IMR-90 (cell line): Measurements from ENCODE around the gene PELI1. TPM values are rescaled to one million over a fixed set of nuclear protein-coding genes. Genes with fewer than 3 reads are reported as not detected.

Source experiments
- ATAC-seq: fragments of 200-7000 bp; cut with Tn5 transposase; 2 replicates; pipeline ENCODE4 v1.9.1; 2020; ENCODE audit warnings: low read depth, mild to moderate bottlenecking, moderate library complexity
- BruUV-seq: library from RNA; stranded (reverse); fragments of 400-500 nt; replicated peaks from 2 replicates; lab custom pipeline; 2021; lab: Mats Ljungman, UMichigan
- CTCF ChIA-PET: fragments of 300-600 bp; formaldehyde crosslinking; extraction: SDS; loops from one replicate; lab custom pipeline; 2021; ENCODE audit warnings: antibody characterized with exemption; lab: Yijun Ruan, JAX
- POLR2A ChIA-PET: fragments of 300-600 bp; sonication (Branson Sonifier 250); formaldehyde crosslinking; loops from one replicate; lab custom pipeline; 2022; ENCODE audit warnings: antibody characterized with exemption; ENCODE audit not compliant: unreplicated experiment; lab: Charles Lee
- DNase-seq: peaks from one replicate; pipeline ENCODE4 v3.0.0; 2013
- H2AFZ ChIP-seq: replicated peaks from 2 replicates; pipeline ENCODE3; 2013; ENCODE audit warnings: low read length, mild to moderate bottlenecking; ENCODE audit not compliant: poor library complexity
- H2AK5ac ChIP-seq: 2 replicates; pipeline ENCODE4 v1.6.1; 2013; ENCODE audit warnings: low read depth, low read length, inconsistent platforms
- H2AK9ac ChIP-seq: replicated peaks from 2 replicates; pipeline ENCODE3; 2013; ENCODE audit warnings: mild to moderate bottlenecking, low read depth, low read length, moderate library complexity; ENCODE audit not compliant: poor library complexity
- H2BK120ac ChIP-seq: 2 replicates; pipeline ENCODE4 v1.6.1; 2013; ENCODE audit warnings: low read depth, low read length, inconsistent platforms
- H2BK15ac ChIP-seq: 3 replicates; pipeline ENCODE4 v1.6.1; 2013; ENCODE audit warnings: low read depth, low read length, inconsistent platforms
- H2BK20ac ChIP-seq: 2 replicates; pipeline ENCODE4 v1.6.1; 2013; ENCODE audit warnings: low read depth, mild to moderate bottlenecking, inconsistent platforms, low read length, moderate library complexity
- H2BK5ac ChIP-seq: 2 replicates; pipeline ENCODE4 v1.6.1; 2013; ENCODE audit warnings: mild to moderate bottlenecking, low read depth, low read length, inconsistent platforms; ENCODE audit not compliant: poor library complexity, severe bottlenecking
- H3K14ac ChIP-seq: replicated peaks from 2 replicates; pipeline ENCODE4 v1.6.1; 2013; ENCODE audit warnings: low read depth, low read length, inconsistent platforms
- H3K18ac ChIP-seq: 2 replicates; pipeline ENCODE4 v1.6.1; 2013; ENCODE audit warnings: low read depth, low read length, control low read depth
- H3K23ac ChIP-seq: 2 replicates; pipeline ENCODE4 v1.6.1; 2013; ENCODE audit warnings: low read depth, low read length, inconsistent platforms
- H3K27ac ChIP-seq: 2 replicates; pipeline ENCODE4 v1.5.1; 2013; ENCODE audit warnings: mild to moderate bottlenecking, control low read depth, low read length; ENCODE audit not compliant: insufficient read depth
- H3K27me3 ChIP-seq: 2 replicates; pipeline ENCODE4 v1.6.1; 2013; ENCODE audit warnings: low read length; ENCODE audit not compliant: control insufficient read depth, insufficient read depth
- H3K36me3 ChIP-seq: 2 replicates; pipeline ENCODE4 v1.6.1; 2013; ENCODE audit warnings: low read length, mixed read lengths; ENCODE audit not compliant: control insufficient read depth, insufficient read depth
- H3K4ac ChIP-seq: 2 replicates; pipeline ENCODE4 v1.6.1; 2013; ENCODE audit warnings: low read depth, low read length, inconsistent platforms
- H3K4me1 ChIP-seq: 2 replicates; pipeline ENCODE4 v1.6.1; 2013; ENCODE audit warnings: low read length, mixed read lengths; ENCODE audit not compliant: control insufficient read depth, insufficient read depth
- H3K4me2 ChIP-seq: 2 replicates; pipeline ENCODE4 v1.6.1; 2013; ENCODE audit warnings: low read depth, mild to moderate bottlenecking, control low read depth, low read length, moderate library complexity
- H3K4me3 ChIP-seq: 2 replicates; pipeline ENCODE4 v1.5.1; 2013; ENCODE audit warnings: low read depth, mild to moderate bottlenecking, control low read depth, low read length, moderate library complexity; ENCODE audit not compliant: insufficient read depth
- H3K56ac ChIP-seq: 2 replicates; pipeline ENCODE4 v1.6.1; 2013; ENCODE audit warnings: low read length, inconsistent platforms; ENCODE audit not compliant: insufficient read depth; ENCODE audit errors: extremely low read depth
- H3K79me1 ChIP-seq, 2 experiments: 2 replicates each; pipeline ENCODE4 v1.6.1; 2013; ENCODE audit warnings: low read length in 2 of 2, inconsistent platforms in 1 of 2, low read depth in 1 of 2
- H3K9ac ChIP-seq: 2 replicates; pipeline ENCODE4 v1.6.1; 2013; ENCODE audit warnings: low read depth, low read length, control low read depth
- H3K9me1 ChIP-seq: 2 replicates; pipeline ENCODE4 v1.6.1; 2013; ENCODE audit warnings: low read length, inconsistent platforms; ENCODE audit not compliant: insufficient read depth
- H3K9me3 ChIP-seq: 2 replicates; pipeline ENCODE4 v1.6.1; 2013; ENCODE audit warnings: low read length; ENCODE audit not compliant: control insufficient read depth, insufficient read depth
- H4K20me1 ChIP-seq: 2 replicates; pipeline ENCODE4 v1.6.1; 2013; ENCODE audit warnings: low read length, inconsistent platforms; ENCODE audit not compliant: insufficient read depth
- H4K5ac ChIP-seq: 2 replicates; pipeline ENCODE4 v1.6.1; 2013; ENCODE audit warnings: mild to moderate bottlenecking, low read depth, low read length, control low read depth
- H4K8ac ChIP-seq, 2 experiments: 2 replicates each; pipeline ENCODE4 v1.6.1; 2013; ENCODE audit warnings: low read depth in 2 of 2, low read length in 2 of 2, control low read depth in 1 of 2, inconsistent platforms in 1 of 2
- H4K91ac ChIP-seq: 2 replicates; pipeline ENCODE4 v1.6.1; 2013; ENCODE audit warnings: low read depth, low read length, inconsistent platforms; ENCODE audit not compliant: insufficient read depth
- CEBPB ChIP-seq: IDR thresholded peaks from 2 replicates; pipeline ENCODE4 v1.6.1; 2012; ENCODE audit warnings: low read depth, low read length, improper control_type of control experiment
- MAFK ChIP-seq: IDR thresholded peaks from 2 replicates; pipeline ENCODE4 v1.6.1; 2012; ENCODE audit warnings: low read depth, low read length, improper control_type of control experiment
- MAZ ChIP-seq: IDR thresholded peaks from 2 replicates; pipeline ENCODE4 v1.6.1; 2012; ENCODE audit warnings: low read depth, mild to moderate bottlenecking, low read length, improper control_type of control experiment, moderate library complexity, borderline replicate concordance
- NFE2L2 ChIP-seq: fragments of 150-350 bp; IDR thresholded peaks from 2 replicates; pipeline ENCODE4 v1.6.1; 2016; ENCODE audit warnings: low read depth, mild to moderate bottlenecking, low read length
- POLR2A ChIP-seq: IDR thresholded peaks from 2 replicates; pipeline ENCODE4 v1.6.1; 2012; ENCODE audit warnings: mild to moderate bottlenecking, low read depth, low read length
- SMC3 ChIP-seq: fragments of 150-350 bp; IDR thresholded peaks from 2 replicates; pipeline ENCODE4 v1.6.1; 2016; ENCODE audit warnings: low read depth, mild to moderate bottlenecking, antibody characterized with exemption, low read length, moderate library complexity
- WGBS, 2 experiments: methylation state at CpG; one replicate each; pipeline versions ENCODE4 v1.1.5 to v1.1.7; 2013; ENCODE audit warnings: missing lambda C conversion rate in 2 of 2; ENCODE audit not compliant: insufficient read length in 1 of 2; ENCODE audit errors: extremely low coverage in 2 of 2; 5-methylcytosine and 5-hydroxymethylcytosine counted together
- dilution Hi-C: fragments of 300-500 bp; cut with HindIII; formaldehyde crosslinking; loops from one replicate; pipeline ENCODE4 v1.14.3; 2018; ENCODE audit warnings: low sequenced_read_pairs; ENCODE audit not compliant: unreplicated experiment
- in situ Hi-C: fragments of 300-500 bp; cut with MboI; formaldehyde crosslinking; loops from 3 replicates; pipeline ENCODE4 v1.14.3; 2019; ENCODE audit warnings: low sequenced_read_pairs, inconsistent platforms, mixed read lengths
- intact Hi-C: fragments of 100-400 bp; cut with micrococcal nuclease; formaldehyde crosslinking; loops from 2 replicates; pipeline ENCODE4 v1.10.0; 2022
- polyA plus RNA-seq, 3 experiments: library from polyadenylated mRNA; depleted of rRNA; stranded (reverse); fragments of >200 nt; gene quantifications; 2 replicates each; pipeline ENCODE4 v1.2.3, GENCODE V29; 2012; ENCODE audit warnings: low replicate concordance in 1 of 3
- total RNA-seq: library from RNA; depleted of rRNA; stranded (reverse); fragments of >200 nt; gene quantifications from 2 replicates; pipeline ENCODE4 v1.2.3, GENCODE V29; 2012
- TF ChIP-seq, protein P1 (sequence below): fragments of 150-350 bp; IDR thresholded peaks from 2 replicates; pipeline ENCODE4 v1.6.1; 2016; ENCODE audit warnings: low read depth, mild to moderate bottlenecking, low read length, moderate library complexity, borderline replicate concordance

Gene PELI1
- total and polyA plus RNA-seq, 2 of the 4 experiments (the other 2 are of a cell fraction) = 2.2 to 2.5 TPM

GRCh38 chr2:64086347-64087082 is 57.7 kb downstream of the PELI1 start:
- H3K4ac ChIP-seq = no peak overlapping the region
- H2BK120ac ChIP-seq = no peak overlapping the region
- ChIA-PET POLR2A (no interaction called here), CTCF (no interaction called here)
- no peak overlapping the region for H2AK5ac ChIP-seq
- no peak overlapping the region for H2BK15ac ChIP-seq
- H3K4me3 ChIP-seq = no peak overlapping the region
- no peak overlapping the region for H2BK20ac ChIP-seq
- H3K23ac ChIP-seq = no peak overlapping the region
- H3K27me3 ChIP-seq = no peaks in the 10 kb centered on the region
- H3K56ac ChIP-seq = no peak overlapping the region
- H3K36me3 ChIP-seq = peaks cover 2% of the 10 kb centered on the region; the same call in 1 of the 2 replicates
- H2BK5ac ChIP-seq = no peak overlapping the region
- no peak overlapping the region for H3K18ac ChIP-seq
- H2AFZ ChIP-seq = peak overlapping the region; percentile 24
- H2AK9ac ChIP-seq = peak overlapping the region; percentile 79
- DNase-seq (no peak), ATAC-seq (no peak)
- no peaks in the 10 kb centered on the region for H3K4me1 ChIP-seq
- no peak overlapping the region for H3K14ac ChIP-seq
- no peak overlapping the region for H3K9ac ChIP-seq
- no peak overlapping the region for H4K91ac ChIP-seq
- H4K5ac ChIP-seq = no peak overlapping the region
- H3K4me2 ChIP-seq = no peak overlapping the region
- TF ChIP-seq MAZ (no peak), CEBPB (no peak), NFE2L2 (no peak), POLR2A (no peak), SMC3 (no peak), MAFK (no peak)
- TF ChIP-seq, protein P1, sequence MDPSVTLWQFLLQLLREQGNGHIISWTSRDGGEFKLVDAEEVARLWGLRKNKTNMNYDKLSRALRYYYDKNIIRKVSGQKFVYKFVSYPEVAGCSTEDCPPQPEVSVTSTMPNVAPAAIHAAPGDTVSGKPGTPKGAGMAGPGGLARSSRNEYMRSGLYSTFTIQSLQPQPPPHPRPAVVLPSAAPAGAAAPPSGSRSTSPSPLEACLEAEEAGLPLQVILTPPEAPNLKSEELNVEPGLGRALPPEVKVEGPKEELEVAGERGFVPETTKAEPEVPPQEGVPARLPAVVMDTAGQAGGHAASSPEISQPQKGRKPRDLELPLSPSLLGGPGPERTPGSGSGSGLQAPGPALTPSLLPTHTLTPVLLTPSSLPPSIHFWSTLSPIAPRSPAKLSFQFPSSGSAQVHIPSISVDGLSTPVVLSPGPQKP = no peak
- no peak overlapping the region for H4K8ac ChIP-seq
- H3K27ac ChIP-seq = no peak overlapping the region
- no TSS peak for BruUV-seq
- dilution Hi-C loops (no loop called here), in situ Hi-C loops (no loop called here), intact Hi-C loops (no loop called here)
- no peaks in the 10 kb centered on the region for H4K20me1 ChIP-seq
- H3K9me1 ChIP-seq = no peaks in the 10 kb centered on the region
- H3K79me1 ChIP-seq = no peaks in the 10 kb centered on the region
- H3K9me3 ChIP-seq = no peaks in the 10 kb centered on the region
- 88% methylated on average over 6 of the region's 6 CpGs; no CpG with 5 or more reads in 1 of the 2 experiments for WGBS, 2 experiments
